ENCODE measurements around the gene RER1.

GRCh38 chr1:2394761-2395160 lies 3.1 kb downstream of the RER1 start:
- TF ChIP-seq EZH2 (IDR thresholded peaks at IDR 0.05; ENCODE audit: borderline replicate concordance, low read depth, low read length, severe bottlenecking), result no peak
- TF ChIP-seq, protein P1, sequence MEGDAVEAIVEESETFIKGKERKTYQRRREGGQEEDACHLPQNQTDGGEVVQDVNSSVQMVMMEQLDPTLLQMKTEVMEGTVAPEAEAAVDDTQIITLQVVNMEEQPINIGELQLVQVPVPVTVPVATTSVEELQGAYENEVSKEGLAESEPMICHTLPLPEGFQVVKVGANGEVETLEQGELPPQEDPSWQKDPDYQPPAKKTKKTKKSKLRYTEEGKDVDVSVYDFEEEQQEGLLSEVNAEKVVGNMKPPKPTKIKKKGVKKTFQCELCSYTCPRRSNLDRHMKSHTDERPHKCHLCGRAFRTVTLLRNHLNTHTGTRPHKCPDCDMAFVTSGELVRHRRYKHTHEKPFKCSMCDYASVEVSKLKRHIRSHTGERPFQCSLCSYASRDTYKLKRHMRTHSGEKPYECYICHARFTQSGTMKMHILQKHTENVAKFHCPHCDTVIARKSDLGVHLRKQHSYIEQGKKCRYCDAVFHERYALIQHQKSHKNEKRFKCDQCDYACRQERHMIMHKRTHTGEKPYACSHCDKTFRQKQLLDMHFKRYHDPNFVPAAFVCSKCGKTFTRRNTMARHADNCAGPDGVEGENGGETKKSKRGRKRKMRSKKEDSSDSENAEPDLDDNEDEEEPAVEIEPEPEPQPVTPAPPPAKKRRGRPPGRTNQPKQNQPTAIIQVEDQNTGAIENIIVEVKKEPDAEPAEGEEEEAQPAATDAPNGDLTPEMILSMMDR (IDR thresholded peaks at IDR 0.05; ENCODE audit: borderline replicate concordance, extremely low read depth, low read length, poor library complexity, severe bottlenecking), result no peak
